GM12878 (cell line): Measurements from ENCODE around the gene RNF150.

ENCODE experiments used
- BCL3 ChIP-seq: IDR thresholded peaks from 2 replicates; pipeline ENCODE4 v1.6.1; 2011; ENCODE audit warnings: borderline replicate concordance, low read depth, mild to moderate bottlenecking, moderate library complexity, low read length; ENCODE audit not compliant: insufficient read depth, poor library complexity, severe bottlenecking
- CEBPB ChIP-seq, 2 experiments: fragments of 150-350 bp in 1 of 2; IDR thresholded peaks; 2 replicates each; pipeline ENCODE4 v1.6.1; 2012 to 2014; ENCODE audit warnings: low read depth in 2 of 2, low read length in 2 of 2, borderline replicate concordance in 1 of 2, inconsistent platforms in 1 of 2
- CREB1 ChIP-seq: IDR thresholded peaks from 2 replicates; pipeline ENCODE4 v1.6.1; 2012; ENCODE audit warnings: low read depth, mild to moderate bottlenecking, inconsistent platforms
- CTCF ChIP-seq, 3 experiments: IDR thresholded peaks in 2 of 3; conservative IDR thresholded peaks in 1 of 3; 2 replicates each; pipeline ENCODE4 v1.5.1; 2011; ENCODE audit warnings: low read depth in 3 of 3, low read length in 3 of 3, mild to moderate bottlenecking in 3 of 3, control low read depth in 2 of 3, moderate library complexity in 2 of 3, inconsistent platforms in 1 of 3, mixed read lengths in 1 of 3; ENCODE audit not compliant: control insufficient read depth in 2 of 3, insufficient read depth in 1 of 3; ENCODE audit errors: extremely low read depth in 1 of 3
- JUNB ChIP-seq: IDR thresholded peaks from 2 replicates; pipeline ENCODE4 v1.6.1; 2016; ENCODE audit warnings: antibody characterized with exemption, mild to moderate bottlenecking
- LARP7 ChIP-seq: fragments of 450-650 bp; IDR thresholded peaks from 2 replicates; pipeline ENCODE4 v1.6.1; 2017; ENCODE audit warnings: mild to moderate bottlenecking
- POLR2A ChIP-seq: IDR thresholded peaks from 2 replicates; pipeline ENCODE4 v1.6.1; 2011; ENCODE audit warnings: low read depth, mild to moderate bottlenecking, low read length
- SMAD1 ChIP-seq: fragments of 450-650 bp; IDR thresholded peaks from 2 replicates; pipeline ENCODE4 v1.6.1; 2018; ENCODE audit warnings: mild to moderate bottlenecking, low read depth; ENCODE audit not compliant: partially characterized antibody
- TAF1 ChIP-seq: IDR thresholded peaks from 2 replicates; pipeline ENCODE4 v1.6.1; 2011; ENCODE audit warnings: mild to moderate bottlenecking, low read depth, low read length, borderline replicate concordance
- ZNF384 ChIP-seq: IDR thresholded peaks from 2 replicates; pipeline ENCODE4 v1.6.1; 2012; ENCODE audit warnings: low read depth, mild to moderate bottlenecking, low read length, improper control_type of control experiment, borderline replicate concordance
- TF ChIP-seq, protein P1 (sequence below): IDR thresholded peaks from 2 replicates; pipeline ENCODE4 v1.6.1; 2012; ENCODE audit warnings: low read depth, low read length, improper control_type of control experiment

DNA sequence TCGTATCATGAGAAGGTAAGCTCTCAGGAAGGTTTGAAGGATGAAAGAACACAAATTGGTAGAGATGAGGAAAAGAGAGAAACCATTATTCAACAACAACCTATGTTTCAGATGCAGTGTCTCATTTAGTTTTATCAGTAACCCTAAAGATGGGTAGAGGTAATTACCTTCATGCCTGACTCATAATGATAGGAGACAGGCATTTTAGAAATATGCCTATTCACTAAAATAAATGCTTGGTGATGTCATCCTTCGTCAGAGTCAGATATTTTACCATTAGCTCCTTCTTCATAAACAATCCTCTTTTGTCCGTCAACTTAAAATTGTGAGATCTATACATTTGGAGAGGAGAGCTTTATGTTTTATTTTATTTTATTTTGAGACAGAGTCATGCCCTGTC is 21.5 kb upstream of the RNF150 start:
- TF ChIP-seq CEBPB (IDR thresholded peaks at IDR 0.05; ENCODE audit: borderline replicate concordance in 1 of 2, low read depth in 2 of 2, low read length in 2 of 2) (no peak), POLR2A (no peak), JUNB (no peak), SMAD1 (no peak), CREB1 (no peak), CTCF (IDR thresholded peaks at IDR 0.05 in 2 of 3, conservative IDR thresholded peaks at IDR 0.05 in 1 of 3; ENCODE audit: control insufficient read depth in 2 of 3, extremely low read depth in 1 of 3, insufficient read depth in 1 of 3, low read depth in 3 of 3, low read length in 3 of 3) (no peak), ZNF384 (no peak), LARP7 (no peak), BCL3 (no peak), TAF1 (no peak)
- TF ChIP-seq, protein P1, sequence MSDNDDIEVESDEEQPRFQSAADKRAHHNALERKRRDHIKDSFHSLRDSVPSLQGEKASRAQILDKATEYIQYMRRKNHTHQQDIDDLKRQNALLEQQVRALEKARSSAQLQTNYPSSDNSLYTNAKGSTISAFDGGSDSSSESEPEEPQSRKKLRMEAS = no peak
